RWPE2 (cell line): ENCODE measurements around the gene ZSCAN29.
A peak's percentile ranks its signal among the peaks of the same experiment; 100 is the strongest.

Experiments
- ATAC-seq: fragments of 200-7000 bp; cut with Tn5 transposase; 3 replicates; pipeline ENCODE4 v1.9.1; 2021; ENCODE audit warnings: low read depth
- DNase-seq: peaks from one replicate; pipeline ENCODE4 v3.0.0-alpha.2; 2020; ENCODE audit warnings: low spot score
- H3K27ac ChIP-seq: fragments of 450-650 bp; 2 replicates; pipeline ENCODE4 v1.5.1; 2017; ENCODE audit warnings: mild to moderate bottlenecking; ENCODE audit not compliant: poor library complexity, severe bottlenecking
- H3K27me3 ChIP-seq: fragments of 250-450 bp; sonication (Bioruptor Pico); 2 replicates; pipeline ENCODE4 v1.5.1; 2021; ENCODE audit warnings: mild to moderate bottlenecking, moderate library complexity; ENCODE audit not compliant: insufficient read depth, poor library complexity, severe bottlenecking
- H3K36me3 ChIP-seq: fragments of 250-450 bp; sonication (Bioruptor Pico); 2 replicates; pipeline ENCODE4 v1.5.1; 2020; ENCODE audit warnings: low read depth, mild to moderate bottlenecking, moderate library complexity
- H3K4me1 ChIP-seq: fragments of 250-450 bp; sonication (Bioruptor Pico); 2 replicates; pipeline ENCODE4 v1.5.1; 2021; ENCODE audit warnings: mild to moderate bottlenecking, moderate library complexity; ENCODE audit not compliant: insufficient read depth, poor library complexity, severe bottlenecking
- H3K4me3 ChIP-seq: fragments of 250-450 bp; sonication (Bioruptor Pico); 2 replicates; pipeline ENCODE4 v1.5.1; 2021; ENCODE audit warnings: mild to moderate bottlenecking, moderate library complexity; ENCODE audit not compliant: severe bottlenecking
- H3K9me3 ChIP-seq: fragments of 250-450 bp; sonication (Bioruptor Pico); 2 replicates; pipeline ENCODE4 v1.5.1; 2021; ENCODE audit warnings: mild to moderate bottlenecking, moderate library complexity; ENCODE audit not compliant: severe bottlenecking
- CTCF ChIP-seq: fragments of 450-650 bp; IDR thresholded peaks from one replicate; pipeline ENCODE4 v1.5.1; 2017; ENCODE audit warnings: mild to moderate bottlenecking, moderate library complexity; ENCODE audit not compliant: poor library complexity, severe bottlenecking

ZSCAN29 gene

GRCh38 chr15:43410572-43411214, 39.9 kb upstream of the ZSCAN29 start:
- no peaks in the 10 kb centered on the region for H3K27me3 ChIP-seq
- peaks cover 96% of the 10 kb centered on the region for H3K36me3 ChIP-seq
- H3K4me1 ChIP-seq, result no peaks in the 10 kb centered on the region
- H3K9me3 ChIP-seq, result no peaks in the 10 kb centered on the region
- ATAC-seq (peak; percentile 23; the same call in 1 of the 3 replicates), DNase-seq (no peak)
- TF ChIP-seq CTCF, result no peak
- no peak overlapping the region for H3K27ac ChIP-seq
- no peak overlapping the region for H3K4me3 ChIP-seq

GRCh38 chr15:43408789-43409188, 37.9 kb upstream of the ZSCAN29 start:
- Histone ChIP-seq H3K36me3 (peaks cover 96% of the 10 kb centered on the region), H3K4me3 (no peak overlapping the region)
- no peak for ATAC-seq

GRCh38 chr15:43406808-43407207, 36.0 kb upstream of the ZSCAN29 start:
- peaks cover 97% of the 10 kb centered on the region for H3K36me3 ChIP-seq
- ATAC-seq, result no peak
- no peak for TF ChIP-seq CTCF

More at GRCh38 chr15:43408789-43409188, 37.9 kb upstream of the ZSCAN29 start:
- Histone ChIP-seq H3K9me3 (no peaks in the 10 kb centered on the region), H3K27ac (no peak overlapping the region), H3K4me1 (no peaks in the 10 kb centered on the region), H3K27me3 (no peaks in the 10 kb centered on the region)
- no peak for DNase-seq
- no peak for TF ChIP-seq CTCF

GRCh38 chr15:43406189-43406588, 35.3 kb upstream of the ZSCAN29 start:
- Histone ChIP-seq H3K27me3 (no peaks in the 10 kb centered on the region), H3K4me1 (no peaks in the 10 kb centered on the region), H3K4me3 (no peak overlapping the region), H3K9me3 (no peaks in the 10 kb centered on the region), H3K27ac (no peak overlapping the region), H3K36me3 (peaks cover 98% of the 10 kb centered on the region)
- ATAC-seq (no peak), DNase-seq (no peak)
- TF ChIP-seq CTCF, result no peak

More at GRCh38 chr15:43406808-43407207, 36.0 kb upstream of the ZSCAN29 start:
- DNase-seq, result no peak
- Histone ChIP-seq H3K27me3 (no peaks in the 10 kb centered on the region), H3K27ac (no peak overlapping the region), H3K9me3 (no peaks in the 10 kb centered on the region), H3K4me3 (no peak overlapping the region), H3K4me1 (no peaks in the 10 kb centered on the region)

- no peaks in the 10 kb centered on the region for H3K27me3 ChIP-seq
- peaks cover 100% of the 10 kb centered on the region for H3K36me3 ChIP-seq
- no peak overlapping the region for H3K27ac ChIP-seq
- TF ChIP-seq CTCF, result no peak
- H3K4me3 ChIP-seq, result no peak overlapping the region
- DNase-seq (no peak), ATAC-seq (no peak)
- H3K9me3 ChIP-seq, result no peaks in the 10 kb centered on the region
- no peaks in the 10 kb centered on the region for H3K4me1 ChIP-seq
These were observed 33.3 kb upstream of the ZSCAN29 start for GRCh38 chr15:43404130-43404529.
